Endothelial cell of umbilical vein (primary cell): Measurements from ENCODE around the gene KAT8. TPM values are rescaled to one million over a fixed set of nuclear protein-coding genes. Genes with fewer than 3 reads are reported as not detected.

ENCODE experiments used
- BruUV-seq: library from RNA; stranded (reverse); fragments of 400-500 nt; replicated peaks from 2 replicates; lab custom pipeline; 2021; lab: Mats Ljungman, UMichigan
- CTCF ChIA-PET: fragments of 300-600, 350-600 bp; sonication (Branson Sonifier 250); formaldehyde crosslinking; loops from one replicate; lab custom pipeline; 2021; ENCODE audit warnings: antibody characterized with exemption, inconsistent platforms; lab: Charles Lee
- POLR2A ChIA-PET: fragments of 300-600, 350-600 bp; sonication (Branson Sonifier 250); formaldehyde crosslinking; loops from one replicate; lab custom pipeline; 2021; ENCODE audit warnings: antibody characterized with exemption, inconsistent platforms; lab: Charles Lee
- DNase-seq: peaks from one replicate; pipeline ENCODE4 v3.0.0-alpha.2; 2011; ENCODE audit warnings: low read depth, low spot score
- FAIRE-seq: peaks from 2 replicates; lab custom pipeline; 2011; peaks lifted over from hg19 to GRCh38; lab: Jason Lieb, UNC
- H2AFZ ChIP-seq: 2 replicates; pipeline ENCODE4 v1.6.0; 2012; ENCODE audit warnings: low read depth, low read length, control low read depth, inconsistent platforms
- H3K27ac ChIP-seq: 2 replicates; pipeline ENCODE4 v1.5.1; 2011; ENCODE audit warnings: low read depth, mild to moderate bottlenecking, control low read depth, low read length, moderate library complexity; ENCODE audit not compliant: insufficient read depth
- H3K27me3 ChIP-seq, 2 experiments: 2 replicates each; pipeline versions ENCODE4 v1.6.0 to v1.6.1; 2011; ENCODE audit warnings: low read length in 2 of 2, mixed read lengths in 1 of 2; ENCODE audit not compliant: control insufficient read depth in 2 of 2, insufficient read depth in 2 of 2
- H3K36me3 ChIP-seq, 2 experiments: 2 replicates in 1 of 2; 3 replicates in 1 of 2; pipeline ENCODE4 v1.5.1; 2011; ENCODE audit warnings: low read length in 2 of 2, mild to moderate bottlenecking in 1 of 2, moderate library complexity in 1 of 2; ENCODE audit not compliant: control insufficient read depth in 2 of 2, insufficient read depth in 2 of 2; ENCODE audit errors: extremely low read depth in 1 of 2
- H3K4me1 ChIP-seq: 3 replicates; pipeline ENCODE4 v1.5.1; 2011; ENCODE audit warnings: mild to moderate bottlenecking, low read length; ENCODE audit not compliant: control insufficient read depth, insufficient read depth; ENCODE audit errors: extremely low read depth
- H3K4me2 ChIP-seq: 2 replicates; pipeline ENCODE4 v1.6.1; 2011; ENCODE audit warnings: low read length, control low read depth, mixed read lengths; ENCODE audit not compliant: insufficient read depth
- H3K4me3 ChIP-seq, 3 experiments: fragments of 200-600 bp in 1 of 3; sonication (generic), shearing (Covaris generic) in 1 of 3; replicated peaks in 1 of 3; 2 replicates each; pipeline ENCODE4 v1.5.1; 2011 to 2016; ENCODE audit warnings: control low read depth in 3 of 3, low read length in 3 of 3, mild to moderate bottlenecking in 2 of 3, inconsistent platforms in 1 of 3, low read depth in 1 of 3, moderate library complexity in 1 of 3; ENCODE audit not compliant: insufficient read depth in 1 of 3
- H3K79me2 ChIP-seq: 2 replicates; pipeline ENCODE4 v1.6.0; 2012; ENCODE audit warnings: low read length, inconsistent platforms; ENCODE audit not compliant: control insufficient read depth, insufficient read depth
- H3K9ac ChIP-seq: replicated peaks from 2 replicates; pipeline ENCODE3; 2011; ENCODE audit warnings: low read length, control low read depth; ENCODE audit not compliant: insufficient read depth; ENCODE audit errors: extremely low read depth
- H3K9me1 ChIP-seq: replicated peaks from 3 replicates; pipeline ENCODE4 v1.6.0; 2011; ENCODE audit warnings: mild to moderate bottlenecking, low read length; ENCODE audit not compliant: control insufficient read depth, insufficient read depth; ENCODE audit errors: extremely low read depth
- H3K9me3 ChIP-seq: replicated peaks from 2 replicates; pipeline ENCODE4 v1.5.1; 2012; ENCODE audit warnings: low read length, inconsistent platforms; ENCODE audit not compliant: control insufficient read depth, insufficient read depth
- H4K20me1 ChIP-seq: replicated peaks from 2 replicates; pipeline ENCODE3; 2011; ENCODE audit warnings: mild to moderate bottlenecking, low read length; ENCODE audit not compliant: control insufficient read depth, insufficient read depth; ENCODE audit errors: extremely low read depth
- EZH2 ChIP-seq: IDR thresholded peaks from 2 replicates; pipeline ENCODE4 v1.6.1; 2012; ENCODE audit warnings: borderline replicate concordance, low read depth, mild to moderate bottlenecking, moderate library complexity, low read length, inconsistent platforms; ENCODE audit not compliant: severe bottlenecking
- FOS ChIP-seq: IDR thresholded peaks from 2 replicates; pipeline ENCODE4 v1.6.1; 2011; ENCODE audit warnings: mild to moderate bottlenecking, low read length, moderate library complexity, borderline replicate concordance; ENCODE audit not compliant: insufficient read depth
- GATA2 ChIP-seq: IDR thresholded peaks from 2 replicates; pipeline ENCODE4 v1.7.0; 2011; ENCODE audit warnings: low read depth, mild to moderate bottlenecking, moderate library complexity, mixed read lengths, low read length; ENCODE audit not compliant: insufficient read length, insufficient read depth
- JUN ChIP-seq: IDR thresholded peaks from 2 replicates; pipeline ENCODE4 v1.6.1; 2011; ENCODE audit warnings: borderline replicate concordance, low read depth; ENCODE audit not compliant: insufficient read length, insufficient read depth
- MAX ChIP-seq: IDR thresholded peaks from 2 replicates; pipeline ENCODE4 v1.6.1; 2011; ENCODE audit not compliant: insufficient read depth, insufficient read length
- MYC ChIP-seq: IDR thresholded peaks from one replicate; pipeline ENCODE4 v1.6.1; 2011; ENCODE audit warnings: mild to moderate bottlenecking, low read depth, low read length
- POLR2A ChIP-seq: IDR thresholded peaks from 2 replicates; pipeline ENCODE4 v1.6.1; 2012; ENCODE audit warnings: low read depth, mild to moderate bottlenecking, control low read depth, low read length
- POLR2AphosphoS5 ChIP-seq: IDR thresholded peaks from 2 replicates; pipeline ENCODE4 v1.6.1; 2012; ENCODE audit warnings: low read depth, mild to moderate bottlenecking, control low read depth, low read length, moderate library complexity; ENCODE audit not compliant: insufficient read depth
- dilution Hi-C: fragments of 300-500 bp; cut with MboI; formaldehyde crosslinking; loops from one replicate; pipeline ENCODE4 v1.15.0; 2019; ENCODE audit warnings: low sequenced_read_pairs; ENCODE audit not compliant: extremely low pct_ligation_motif_present
- intact Hi-C: fragments of 100-400 bp; cut with micrococcal nuclease; formaldehyde crosslinking; loops from one replicate; pipeline ENCODE4 v1.10.0; 2022
- polyA plus RNA-seq, 4 experiments: library from polyadenylated mRNA; depleted of rRNA in 3 of 4; stranded (reverse) in 3 of 4; unstranded in 1 of 4; fragments of >200 nt; gene quantifications; 2 replicates each; pipeline versions ENCODE4 v1.2.1 to v1.2.3, GENCODE V29; 2011 to 2012; ENCODE audit warnings: missing spikeins in 1 of 4
- total RNA-seq: library from RNA; stranded (reverse); gene quantifications from 2 replicates; pipeline ENCODE4 v1.2.3, GENCODE V29; 2021
- TF ChIP-seq, protein P1 (sequence below), 2 donors: IDR thresholded peaks; 1 replicate in 1 of 2; 2 replicates in 1 of 2; pipeline ENCODE4 v1.5.1; 2011; ENCODE audit warnings: low read length in 2 of 2, mild to moderate bottlenecking in 2 of 2, moderate library complexity in 2 of 2, control low read depth in 1 of 2, inconsistent platforms in 1 of 2, low read depth in 1 of 2; ENCODE audit not compliant: insufficient read depth in 1 of 2; ENCODE audit errors: extremely low read depth in 1 of 2

The KAT8 gene
- total and polyA plus RNA-seq, 2 donors (not counting 3 experiments of a cell fraction or from before 2014, with no cell fraction given), result 30.7 to 42.8 TPM

GRCh38 chr16:31077592-31078396, 39.7 kb upstream of the KAT8 start:
- intact Hi-C loops, result loop anchor here (10.0 kb wide), 1 partner anchor 787 kb away; no protein-coding TSS in a partner anchor
- H3K9ac ChIP-seq, result no peak overlapping the region
- POLR2A ChIA-PET, result no interaction called here

More at GRCh38 chr16:31077592-31078396, 39.7 kb upstream of the KAT8 start:
- CTCF ChIA-PET, result no interaction called here
- Histone ChIP-seq H3K27me3 (no peaks in the 10 kb centered on the region), H3K4me1 (peaks cover 4% of the 10 kb centered on the region), H3K36me3 (peaks cover 3 to 36% of the 10 kb centered on the region in 2 experiments), H3K27ac (no peak overlapping the region), H2AFZ (no peak overlapping the region), H3K79me2 (peaks cover 29% of the 10 kb centered on the region), H3K9me1 (no peaks in the 10 kb centered on the region), H3K9me3 (no peaks in the 10 kb centered on the region), H3K4me2 (no peak overlapping the region), H4K20me1 (no peaks in the 10 kb centered on the region), H3K4me3 (no peak overlapping the region)
- TF ChIP-seq POLR2AphosphoS5 (no peak), MAX (no peak), GATA2 (no peak), MYC (no peak), EZH2 (no peak), POLR2A (no peak), FOS (no peak), JUN (no peak)
- TF ChIP-seq, protein P1, sequence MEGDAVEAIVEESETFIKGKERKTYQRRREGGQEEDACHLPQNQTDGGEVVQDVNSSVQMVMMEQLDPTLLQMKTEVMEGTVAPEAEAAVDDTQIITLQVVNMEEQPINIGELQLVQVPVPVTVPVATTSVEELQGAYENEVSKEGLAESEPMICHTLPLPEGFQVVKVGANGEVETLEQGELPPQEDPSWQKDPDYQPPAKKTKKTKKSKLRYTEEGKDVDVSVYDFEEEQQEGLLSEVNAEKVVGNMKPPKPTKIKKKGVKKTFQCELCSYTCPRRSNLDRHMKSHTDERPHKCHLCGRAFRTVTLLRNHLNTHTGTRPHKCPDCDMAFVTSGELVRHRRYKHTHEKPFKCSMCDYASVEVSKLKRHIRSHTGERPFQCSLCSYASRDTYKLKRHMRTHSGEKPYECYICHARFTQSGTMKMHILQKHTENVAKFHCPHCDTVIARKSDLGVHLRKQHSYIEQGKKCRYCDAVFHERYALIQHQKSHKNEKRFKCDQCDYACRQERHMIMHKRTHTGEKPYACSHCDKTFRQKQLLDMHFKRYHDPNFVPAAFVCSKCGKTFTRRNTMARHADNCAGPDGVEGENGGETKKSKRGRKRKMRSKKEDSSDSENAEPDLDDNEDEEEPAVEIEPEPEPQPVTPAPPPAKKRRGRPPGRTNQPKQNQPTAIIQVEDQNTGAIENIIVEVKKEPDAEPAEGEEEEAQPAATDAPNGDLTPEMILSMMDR (IDR thresholded peaks at IDR 0.05; ENCODE audit: extremely low read depth in 1 of 2, insufficient read depth in 1 of 2, low read depth in 1 of 2, low read length in 2 of 2), result no peak
- DNase-seq, result no peak
- BruUV-seq, result no TSS peak
- dilution Hi-C loops, result no loop called here
- no peak for FAIRE-seq
